Esophagus muscularis mucosa (tissue), 4 donors: ENCODE data around the gene SCN8A. TPM values are rescaled to one million over a fixed set of nuclear protein-coding genes. Genes with fewer than 3 reads are reported as not detected.
"Not testable (repeated sequence)": the region's sequence is repeated elsewhere in the genome, so short reads cannot be mapped to it uniquely, and the experiment has no call there.

Source experiments
- DNase-seq: peaks from one replicate; pipeline ENCODE4 v3.0.0-alpha.2; 2017; ENCODE audit errors: extremely low spot score
- H3K27ac ChIP-seq, 4 donors: fragments of 200-600 bp; sonication (generic); replicated peaks in 1 of 4; 1 replicate in 3 of 4; 2 replicates in 1 of 4; pipeline ENCODE4 v1.5.1; 2016 to 2019; ENCODE audit warnings: mild to moderate bottlenecking in 1 of 4
- H3K27me3 ChIP-seq, 4 donors: fragments of 200-600 bp; sonication (generic); one replicate each; pipeline versions ENCODE4 v1.5.1 to v1.6.0; 2016 to 2019
- H3K36me3 ChIP-seq, 4 donors: fragments of 200-600 bp; sonication (generic); one replicate each; pipeline ENCODE4 v1.5.1; 2016 to 2019
- H3K4me1 ChIP-seq, 4 donors: fragments of 200-600 bp; sonication (generic); one replicate each; pipeline ENCODE4 v1.5.1; 2016 to 2019
- H3K4me3 ChIP-seq, 4 donors: fragments of 200-600 bp; sonication (generic); 1 replicate in 2 of 4; 2 replicates in 2 of 4; pipeline ENCODE4 v1.5.1; 2016 to 2019; ENCODE audit warnings: mild to moderate bottlenecking in 4 of 4, moderate library complexity in 1 of 4
- H3K9me3 ChIP-seq, 4 donors: fragments of 200-600 bp; sonication (generic); 1 replicate in 3 of 4; 2 replicates in 1 of 4; pipeline ENCODE4 v1.5.1; 2016 to 2019
- EP300 ChIP-seq: sonication (generic); formaldehyde crosslinking; IDR thresholded peaks from one replicate; pipeline ENCODE4 v1.6.1; 2017; ENCODE audit warnings: antibody characterized with exemption
- POLR2A ChIP-seq: fragments of 450-650 bp; IDR thresholded peaks from one replicate; pipeline ENCODE4 v1.6.1; 2017; ENCODE audit warnings: antibody characterized with exemption, moderate library complexity, mild to moderate bottlenecking, low read depth
- POLR2AphosphoS5 ChIP-seq, 2 donors: sonication (generic); formaldehyde crosslinking; IDR thresholded peaks; one replicate each; pipeline ENCODE4 v1.6.1; 2017; ENCODE audit warnings: antibody characterized with exemption in 2 of 2
- WGBS: methylation state at CpG from one replicate; pipeline ENCODE4 v1.1.5; 2018; 5-methylcytosine and 5-hydroxymethylcytosine counted together
- intact Hi-C: fragments of 100-400 bp; cut with DNase I; formaldehyde crosslinking; loops from one replicate; pipeline ENCODE4 v1.15.1; 2023
- total RNA-seq, 4 donors: library from RNA; depleted of rRNA; stranded (reverse); fragments of >200 nt; gene quantifications; one replicate each; pipeline versions ENCODE4 v1.1.0 to v1.2.1, GENCODE V29; 2016
- TF ChIP-seq, protein P1 (sequence below), 3 experiments: fragments of 200-600 bp in 2 of 3; fragments of 450-650 bp in 1 of 3; sonication (generic) in 2 of 3; IDR thresholded peaks; one replicate each; pipeline ENCODE4 v1.5.1; 2017 to 2019; ENCODE audit warnings: antibody characterized with exemption in 3 of 3, mild to moderate bottlenecking in 2 of 3, moderate library complexity in 1 of 3

SCN8A gene
- total RNA-seq, 4 donors from 2014 or later = 0.26 to 0.42 (median 0.31) TPM

DNA sequence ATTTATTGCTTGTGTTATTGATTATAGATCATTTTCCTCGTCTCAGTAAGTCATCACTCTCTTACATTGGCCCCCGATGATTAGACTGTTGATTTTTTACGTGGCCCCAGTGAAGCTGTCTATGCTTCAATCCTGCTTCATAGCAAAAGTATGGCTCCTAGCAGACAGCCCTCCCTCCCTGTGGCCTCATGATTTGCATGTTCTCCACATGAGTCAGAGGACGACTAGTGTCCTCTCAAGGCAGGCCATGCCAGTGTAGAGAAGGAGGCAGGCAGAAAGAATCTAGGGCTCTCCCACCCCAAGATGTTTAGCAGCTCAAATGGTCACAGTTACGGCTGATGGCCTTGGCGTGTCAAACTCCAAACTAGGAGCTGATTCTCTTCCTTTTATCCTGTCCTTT, 197.8 kb downstream of the SCN8A start:
- no peak overlapping the region for H3K4me3 ChIP-seq
- WGBS = 84% methylated on average over 6 of the region's 6 CpGs
- TF ChIP-seq POLR2A (no peak), POLR2AphosphoS5 (IDR thresholded peaks at IDR 0.05) (no peak), EP300 (no peak)
- TF ChIP-seq, protein P1, sequence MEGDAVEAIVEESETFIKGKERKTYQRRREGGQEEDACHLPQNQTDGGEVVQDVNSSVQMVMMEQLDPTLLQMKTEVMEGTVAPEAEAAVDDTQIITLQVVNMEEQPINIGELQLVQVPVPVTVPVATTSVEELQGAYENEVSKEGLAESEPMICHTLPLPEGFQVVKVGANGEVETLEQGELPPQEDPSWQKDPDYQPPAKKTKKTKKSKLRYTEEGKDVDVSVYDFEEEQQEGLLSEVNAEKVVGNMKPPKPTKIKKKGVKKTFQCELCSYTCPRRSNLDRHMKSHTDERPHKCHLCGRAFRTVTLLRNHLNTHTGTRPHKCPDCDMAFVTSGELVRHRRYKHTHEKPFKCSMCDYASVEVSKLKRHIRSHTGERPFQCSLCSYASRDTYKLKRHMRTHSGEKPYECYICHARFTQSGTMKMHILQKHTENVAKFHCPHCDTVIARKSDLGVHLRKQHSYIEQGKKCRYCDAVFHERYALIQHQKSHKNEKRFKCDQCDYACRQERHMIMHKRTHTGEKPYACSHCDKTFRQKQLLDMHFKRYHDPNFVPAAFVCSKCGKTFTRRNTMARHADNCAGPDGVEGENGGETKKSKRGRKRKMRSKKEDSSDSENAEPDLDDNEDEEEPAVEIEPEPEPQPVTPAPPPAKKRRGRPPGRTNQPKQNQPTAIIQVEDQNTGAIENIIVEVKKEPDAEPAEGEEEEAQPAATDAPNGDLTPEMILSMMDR (IDR thresholded peaks at IDR 0.05) = no peak
- H3K36me3 ChIP-seq = no peaks in the 10 kb centered on the region
- H3K9me3 ChIP-seq = no peaks in the 10 kb centered on the region
- intact Hi-C loops = no loop called here
- H3K4me1 ChIP-seq = no peaks in the 10 kb centered on the region
- DNase-seq = no peak
- no peaks in the 10 kb centered on the region for H3K27me3 ChIP-seq
- no peak overlapping the region for H3K27ac ChIP-seq

DNA sequence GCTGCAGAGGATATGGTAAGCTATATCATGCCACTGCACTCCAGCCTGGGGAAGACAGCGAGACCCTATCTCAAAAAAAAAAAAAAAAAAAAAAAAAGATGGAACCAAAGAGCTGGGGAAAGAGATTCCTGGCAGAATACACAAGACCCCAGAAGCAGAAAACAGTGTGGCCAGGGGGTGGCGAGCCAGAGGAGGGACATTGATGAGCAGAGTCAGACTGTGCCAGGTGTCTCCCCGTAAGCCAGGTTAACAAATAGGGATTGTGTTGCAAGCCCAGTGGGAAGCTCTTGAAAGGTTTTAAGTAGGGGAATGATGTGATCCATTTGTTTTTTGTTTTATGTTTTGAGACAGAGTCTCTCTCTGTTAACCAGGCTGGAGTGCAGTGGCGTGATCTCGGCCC, 201.4 kb downstream of the SCN8A start:
- TF ChIP-seq, protein P1 (IDR thresholded peaks at IDR 0.05) = no peak
- TF ChIP-seq EP300 (no peak), POLR2A (no peak), POLR2AphosphoS5 (IDR thresholded peaks at IDR 0.05) (no peak)
- Histone ChIP-seq H3K27ac (no peak overlapping the region), H3K9me3 (no peaks in the 10 kb centered on the region), H3K36me3 (no peaks in the 10 kb centered on the region), H3K4me3 (no peak overlapping the region), H3K27me3 (no peaks in the 10 kb centered on the region), H3K4me1 (no peaks in the 10 kb centered on the region)
- WGBS = 88% methylated on average over 5 of the region's 5 CpGs
- no peak for DNase-seq
- intact Hi-C loops = no loop called here

DNA sequence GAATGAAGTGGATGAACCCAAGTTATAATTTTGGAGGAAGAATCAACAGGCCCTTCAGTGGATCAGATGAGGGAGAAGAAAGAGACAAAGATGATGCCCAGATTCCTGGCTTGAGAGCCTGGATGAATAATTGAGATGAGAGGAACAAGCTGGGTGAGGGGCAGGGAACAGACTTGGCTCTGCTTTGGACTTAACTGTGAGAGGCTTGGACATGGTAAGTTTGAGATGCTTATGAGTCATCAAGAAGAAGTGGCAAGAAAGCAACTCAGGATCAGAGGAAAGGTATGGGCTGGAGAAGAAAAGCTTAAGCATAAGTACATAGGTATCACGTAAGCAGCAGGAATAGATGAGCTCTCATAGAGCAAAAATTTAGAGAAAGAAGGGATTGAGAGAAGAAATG, 202.2 kb downstream of the SCN8A start:
- Histone ChIP-seq H3K27me3 (no peaks in the 10 kb centered on the region), H3K9me3 (no peaks in the 10 kb centered on the region), H3K4me1 (no peaks in the 10 kb centered on the region), H3K27ac (no peak overlapping the region), H3K4me3 (no peak overlapping the region), H3K36me3 (no peaks in the 10 kb centered on the region)
- no peak for TF ChIP-seq POLR2A
- no peak for TF ChIP-seq POLR2AphosphoS5 (IDR thresholded peaks at IDR 0.05)
- TF ChIP-seq, protein P1 (IDR thresholded peaks at IDR 0.05) = no peak
- TF ChIP-seq EP300 = no peak
- intact Hi-C loops = no loop called here
- DNase-seq = no peak
- WGBS = 93% methylated on average over 1 of the region's 1 CpG

DNA sequence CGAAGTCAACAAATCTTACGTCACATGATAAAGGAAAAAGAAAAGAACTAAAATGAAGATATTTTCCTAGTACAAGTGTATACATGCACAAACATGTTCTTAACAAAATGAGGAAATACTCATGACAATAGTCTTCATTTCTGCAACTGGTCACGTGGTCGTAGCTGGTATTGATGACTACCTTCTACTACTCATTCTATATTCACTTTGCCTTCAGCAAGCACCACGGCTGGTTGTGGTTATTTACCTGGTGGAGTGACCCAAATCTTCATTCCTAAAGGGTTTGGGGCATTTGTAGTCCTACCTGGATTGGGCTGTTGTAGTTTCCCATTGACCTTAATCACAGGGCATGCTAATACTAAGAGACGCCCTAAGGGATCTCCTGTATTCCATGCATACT, 206.3 kb downstream of the SCN8A start:
- intact Hi-C loops = no loop called here
- Histone ChIP-seq H3K4me1 (no peaks in the 10 kb centered on the region), H3K4me3 (no peak overlapping the region), H3K27ac (no peak overlapping the region), H3K27me3 (no peaks in the 10 kb centered on the region), H3K9me3 (no peaks in the 10 kb centered on the region), H3K36me3 (no peaks in the 10 kb centered on the region)
- TF ChIP-seq, protein P1 (IDR thresholded peaks at IDR 0.05) = no peak
- TF ChIP-seq POLR2A = no peak
- TF ChIP-seq EP300 = no peak
- TF ChIP-seq POLR2AphosphoS5 (IDR thresholded peaks at IDR 0.05) = no peak
- DNase-seq = no peak
- WGBS = 90% methylated on average over 6 of the region's 6 CpGs

DNA sequence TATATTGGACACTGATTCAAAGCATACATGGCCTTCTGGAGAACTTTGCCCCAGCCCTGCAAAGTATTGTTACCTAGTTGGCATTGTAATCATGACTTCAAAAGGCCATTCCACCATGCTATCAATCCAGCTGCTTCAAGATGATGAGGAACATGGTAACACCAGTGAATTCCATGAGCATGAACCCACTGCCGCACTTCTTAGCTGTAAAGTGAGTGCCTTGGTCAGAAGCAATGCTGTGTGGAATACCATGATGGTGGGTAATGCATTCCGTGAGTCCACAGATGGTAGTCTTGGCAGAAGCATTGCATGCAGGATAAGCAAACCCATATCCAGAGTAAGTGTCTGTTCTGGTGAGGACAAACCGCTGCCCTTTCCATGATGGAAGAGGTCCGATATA, 207.0 kb downstream of the SCN8A start:
- DNase-seq, H3K27me3 ChIP-seq, H3K9me3 ChIP-seq, H3K36me3 ChIP-seq, H3K4me1 ChIP-seq, H3K27ac ChIP-seq, H3K4me3 ChIP-seq, intact Hi-C loops: not testable (repeated sequence)
- 100% methylated on average over 4 of the region's 4 CpGs for WGBS
